SJCRH30 (cell line): ENCODE results near the gene PDE7B. TPM values are rescaled to one million over a fixed set of nuclear protein-coding genes. Genes with fewer than 3 reads are reported as not detected.

Experiments
- DNase-seq, 2 experiments: peaks; one replicate each; pipeline ENCODE4 v3.0.0-alpha.2; 2015 to 2020
- H3K27ac ChIP-seq: fragments of 250-450 bp; sonication (Bioruptor Pico); 2 replicates; pipeline ENCODE4 v1.5.1; 2020; ENCODE audit warnings: mild to moderate bottlenecking, moderate library complexity
- H3K27me3 ChIP-seq: fragments of 250-450 bp; sonication (Bioruptor Pico); 2 replicates; pipeline ENCODE4 v1.5.1; 2020; ENCODE audit warnings: mild to moderate bottlenecking, moderate library complexity
- H3K36me3 ChIP-seq: fragments of 250-450 bp; sonication (Bioruptor Pico); 2 replicates; pipeline ENCODE4 v1.5.1; 2020; ENCODE audit warnings: mild to moderate bottlenecking, moderate library complexity
- H3K4me1 ChIP-seq: fragments of 250-450 bp; sonication (Bioruptor Pico); 2 replicates; pipeline ENCODE4 v1.5.1; 2020; ENCODE audit warnings: mild to moderate bottlenecking, moderate library complexity
- H3K4me3 ChIP-seq: fragments of 250-450 bp; sonication (Bioruptor Pico); 2 replicates; pipeline ENCODE4 v1.5.1; 2020; ENCODE audit warnings: mild to moderate bottlenecking, moderate library complexity
- H3K9me3 ChIP-seq: fragments of 250-450 bp; sonication (Bioruptor Pico); replicated peaks from 2 replicates; pipeline ENCODE4 v1.5.1; 2020; ENCODE audit warnings: mild to moderate bottlenecking, moderate library complexity
- total RNA-seq: library from RNA; depleted of rRNA; stranded (reverse); fragments of >200 nt; shearing (Covaris generic); gene quantifications from 2 replicates; pipeline ENCODE4 v1.2.3, GENCODE V29; 2014

PDE7B gene
- total RNA-seq, 1 experiment from 2014 or later = 0.20 TPM

- Histone ChIP-seq H3K27ac (no peak overlapping the region), H3K4me1 (no peaks in the 10 kb centered on the region), H3K27me3 (no peaks in the 10 kb centered on the region), H3K9me3 (peaks cover 2% of the 10 kb centered on the region; the same call in 1 of the 2 replicates), H3K4me3 (no peak overlapping the region), H3K36me3 (no peaks in the 10 kb centered on the region)
- DNase-seq = no peak
These were observed 323.0 kb downstream of the PDE7B start for GRCh38 chr6:136174510-136174909.

GRCh38 chr6:136175873-136176272 is 324.4 kb downstream of the PDE7B start:
- DNase-seq = no peak
- Histone ChIP-seq H3K4me1 (no peaks in the 10 kb centered on the region), H3K27ac (no peak overlapping the region), H3K36me3 (no peaks in the 10 kb centered on the region), H3K27me3 (no peaks in the 10 kb centered on the region), H3K9me3 (peaks cover 2% of the 10 kb centered on the region; the same call in 1 of the 2 replicates), H3K4me3 (no peak overlapping the region)

GRCh38 chr6:136178749-136179148 is 327.2 kb downstream of the PDE7B start:
- no peak for DNase-seq
- Histone ChIP-seq H3K36me3 (no peaks in the 10 kb centered on the region), H3K27me3 (no peaks in the 10 kb centered on the region), H3K9me3 (no peaks in the 10 kb centered on the region; the same call in 1 of the 2 replicates), H3K4me3 (no peak overlapping the region), H3K27ac (no peak overlapping the region), H3K4me1 (no peaks in the 10 kb centered on the region)

- H3K4me1 ChIP-seq = no peaks in the 10 kb centered on the region
- H3K27me3 ChIP-seq = no peaks in the 10 kb centered on the region
- no peak overlapping the region for H3K4me3 ChIP-seq
- no peaks in the 10 kb centered on the region; the same call in 1 of the 2 replicates for H3K9me3 ChIP-seq
- no peak for DNase-seq
- no peaks in the 10 kb centered on the region for H3K36me3 ChIP-seq
- H3K27ac ChIP-seq = no peak overlapping the region
These were observed 329.4 kb downstream of the PDE7B start for GRCh38 chr6:136180704-136181511.

GRCh38 chr6:136181512-136181833 is 330.0 kb downstream of the PDE7B start:
- Histone ChIP-seq H3K27ac (no peak overlapping the region), H3K4me1 (no peaks in the 10 kb centered on the region), H3K27me3 (no peaks in the 10 kb centered on the region), H3K36me3 (no peaks in the 10 kb centered on the region), H3K4me3 (no peak overlapping the region), H3K9me3 (no peaks in the 10 kb centered on the region; the same call in 1 of the 2 replicates)
- DNase-seq = no peak

- DNase-seq = no peak
- no peak overlapping the region for H3K4me3 ChIP-seq
- no peaks in the 10 kb centered on the region; the same call in 1 of the 2 replicates for H3K9me3 ChIP-seq
- no peaks in the 10 kb centered on the region for H3K27me3 ChIP-seq
- H3K27ac ChIP-seq = no peak overlapping the region
- no peaks in the 10 kb centered on the region for H3K4me1 ChIP-seq
- no peaks in the 10 kb centered on the region for H3K36me3 ChIP-seq
These were observed 330.4 kb downstream of the PDE7B start for GRCh38 chr6:136181861-136182260.

- H3K27me3 ChIP-seq = no peaks in the 10 kb centered on the region
- no peak overlapping the region for H3K27ac ChIP-seq
- no peaks in the 10 kb centered on the region for H3K36me3 ChIP-seq
- H3K4me3 ChIP-seq = no peak overlapping the region
- peaks cover 5% of the 10 kb centered on the region; the same call in 1 of the 2 replicates for H3K4me1 ChIP-seq
- DNase-seq = no peak
- no peaks in the 10 kb centered on the region for H3K9me3 ChIP-seq
These were observed 333.2 kb downstream of the PDE7B start for GRCh38 chr6:136184738-136185137.

GRCh38 chr6:136186363-136186762 is 334.9 kb downstream of the PDE7B start:
- DNase-seq = no peak
- H3K27ac ChIP-seq = no peak overlapping the region
- H3K36me3 ChIP-seq = no peaks in the 10 kb centered on the region
- no peak overlapping the region for H3K4me3 ChIP-seq
- H3K9me3 ChIP-seq = no peaks in the 10 kb centered on the region
- no peaks in the 10 kb centered on the region for H3K27me3 ChIP-seq
- H3K4me1 ChIP-seq = peaks cover 5% of the 10 kb centered on the region; the same call in 1 of the 2 replicates

- no peaks in the 10 kb centered on the region for H3K9me3 ChIP-seq
- no peak overlapping the region for H3K27ac ChIP-seq
- H3K4me3 ChIP-seq = no peak overlapping the region
- peaks cover 5% of the 10 kb centered on the region; the same call in 1 of the 2 replicates for H3K4me1 ChIP-seq
- no peak for DNase-seq
- no peaks in the 10 kb centered on the region for H3K36me3 ChIP-seq
- H3K27me3 ChIP-seq = no peaks in the 10 kb centered on the region
These were observed 337.0 kb downstream of the PDE7B start for GRCh38 chr6:136188486-136188885.

GRCh38 chr6:136189104-136189503 is 337.6 kb downstream of the PDE7B start:
- Histone ChIP-seq H3K4me3 (no peak overlapping the region), H3K36me3 (no peaks in the 10 kb centered on the region), H3K27me3 (no peaks in the 10 kb centered on the region), H3K9me3 (no peaks in the 10 kb centered on the region), H3K4me1 (peaks cover 5% of the 10 kb centered on the region; the same call in 1 of the 2 replicates), H3K27ac (no peak overlapping the region)
- DNase-seq = peak in 1 of 2 experiments; percentile 5

GRCh38 chr6:136191606-136192312 is 340.3 kb downstream of the PDE7B start:
- H3K4me3 ChIP-seq = no peak overlapping the region
- peaks cover 5% of the 10 kb centered on the region; the same call in 1 of the 2 replicates for H3K4me1 ChIP-seq
- no peak overlapping the region for H3K27ac ChIP-seq
- DNase-seq = no peak
- no peaks in the 10 kb centered on the region for H3K27me3 ChIP-seq
- H3K9me3 ChIP-seq = no peaks in the 10 kb centered on the region
- no peaks in the 10 kb centered on the region for H3K36me3 ChIP-seq

- Histone ChIP-seq H3K4me3 (no peak overlapping the region), H3K4me1 (peaks cover 5% of the 10 kb centered on the region; the same call in 1 of the 2 replicates), H3K27me3 (no peaks in the 10 kb centered on the region), H3K27ac (no peak overlapping the region), H3K9me3 (no peaks in the 10 kb centered on the region), H3K36me3 (no peaks in the 10 kb centered on the region)
- DNase-seq = peak in 1 of 2 experiments; percentile 8
These were observed 341.4 kb downstream of the PDE7B start for GRCh38 chr6:136192902-136193301.

GRCh38 chr6:136201732-136202131 is 350.2 kb downstream of the PDE7B start:
- Histone ChIP-seq H3K4me3 (no peak overlapping the region), H3K9me3 (no peaks in the 10 kb centered on the region), H3K27me3 (no peaks in the 10 kb centered on the region), H3K4me1 (no peaks in the 10 kb centered on the region), H3K36me3 (no peaks in the 10 kb centered on the region), H3K27ac (no peak overlapping the region)
- DNase-seq = no peak

GRCh38 chr6:136208783-136209182 is 357.3 kb downstream of the PDE7B start:
- Histone ChIP-seq H3K4me3 (no peak overlapping the region), H3K36me3 (no peaks in the 10 kb centered on the region), H3K27me3 (no peaks in the 10 kb centered on the region)

GRCh38 chr6:136209496-136209895 is 358.0 kb downstream of the PDE7B start:
- no peak overlapping the region for H3K4me3 ChIP-seq
- H3K27me3 ChIP-seq = no peaks in the 10 kb centered on the region
- no peak for DNase-seq
- no peaks in the 10 kb centered on the region for H3K4me1 ChIP-seq
- no peaks in the 10 kb centered on the region for H3K9me3 ChIP-seq
- no peak overlapping the region for H3K27ac ChIP-seq
- H3K36me3 ChIP-seq = no peaks in the 10 kb centered on the region

More at GRCh38 chr6:136208783-136209182, 357.3 kb downstream of the PDE7B start:
- no peak overlapping the region for H3K27ac ChIP-seq
- no peaks in the 10 kb centered on the region for H3K4me1 ChIP-seq
- no peaks in the 10 kb centered on the region for H3K9me3 ChIP-seq
- no peak for DNase-seq
